H1 (cell line): Measurements from ENCODE around the gene WFIKKN1. TPM values are rescaled to one million over a fixed set of nuclear protein-coding genes. Genes with fewer than 3 reads are reported as not detected.

ENCODE experiments used
- CTCF ChIA-PET: fragments of 300-600 bp; sonication (Branson Sonifier 250); formaldehyde crosslinking; loops from one replicate; lab custom pipeline; 2021; ENCODE audit not compliant: partially characterized antibody; lab: Charles Lee
- POLR2A ChIA-PET: fragments of 300-600 bp; sonication (Branson Sonifier 250); formaldehyde crosslinking; loops from one replicate; lab custom pipeline; 2021; ENCODE audit warnings: inconsistent platforms; ENCODE audit not compliant: partially characterized antibody; lab: Charles Lee
- DNase-seq, 2 experiments: peaks; one replicate each; pipeline versions ENCODE4 v3.0.0 to v3.0.0-alpha.2; 2010 to 2022; ENCODE audit warnings: low spot score in 2 of 2, low read depth in 1 of 2, mixed read lengths in 1 of 2
- FAIRE-seq: peaks from 2 replicates; lab custom pipeline; 2011; peaks lifted over from hg19 to GRCh38; lab: Jason Lieb, UNC
- H2AFZ ChIP-seq: 2 replicates; pipeline ENCODE4 v1.8.1; 2012; ENCODE audit warnings: low read length, inconsistent platforms
- H2AK5ac ChIP-seq: 2 replicates; pipeline ENCODE4 v1.6.1; 2013; ENCODE audit warnings: low read depth, low read length
- H2BK120ac ChIP-seq: replicated peaks from 2 replicates; pipeline ENCODE3; 2013; ENCODE audit warnings: low read depth, low read length, inconsistent platforms
- H2BK12ac ChIP-seq: 2 replicates; pipeline ENCODE4 v1.6.1; 2013; ENCODE audit warnings: low read depth, low read length
- H2BK15ac ChIP-seq: 2 replicates; pipeline ENCODE4 v1.6.1; 2013; ENCODE audit warnings: low read length
- H2BK20ac ChIP-seq: 2 replicates; pipeline ENCODE4 v1.6.1; 2013; ENCODE audit warnings: low read length
- H2BK5ac ChIP-seq: 2 replicates; pipeline ENCODE4 v1.6.1; 2013; ENCODE audit warnings: low read depth, low read length
- H3K14ac ChIP-seq: 2 replicates; pipeline ENCODE4 v1.6.1; 2013; ENCODE audit warnings: inconsistent platforms; ENCODE audit not compliant: insufficient read length
- H3K18ac ChIP-seq: 2 replicates; pipeline ENCODE4 v1.6.1; 2013; ENCODE audit warnings: low read length; ENCODE audit errors: extremely low read depth
- H3K23ac ChIP-seq: 2 replicates; pipeline ENCODE4 v1.6.1; 2013; ENCODE audit warnings: inconsistent platforms; ENCODE audit not compliant: insufficient read length
- H3K23me2 ChIP-seq: 2 replicates; pipeline ENCODE4 v1.6.1; 2013; ENCODE audit warnings: low read depth, low read length
- H3K27ac ChIP-seq: 2 replicates; pipeline ENCODE4 v1.6.1; 2011; ENCODE audit warnings: low read depth, low read length, inconsistent platforms
- H3K27me3 ChIP-seq, 4 experiments: replicated peaks in 1 of 4; 1 replicate in 1 of 4; 2 replicates in 3 of 4; pipeline versions ENCODE4 v1.6.1 to v1.8.1; 2011 to 2013; ENCODE audit warnings: low read length in 3 of 4, mild to moderate bottlenecking in 3 of 4, inconsistent platforms in 2 of 4, mixed read lengths in 2 of 4, moderate library complexity in 1 of 4; ENCODE audit not compliant: control insufficient read depth in 3 of 4, insufficient read depth in 3 of 4; ENCODE audit errors: extremely low read depth in 1 of 4
- H3K36me3 ChIP-seq, 4 experiments: 2 replicates each; pipeline versions ENCODE4 v1.6.1 to v1.8.1; 2011 to 2013; ENCODE audit warnings: mild to moderate bottlenecking in 4 of 4, low read length in 3 of 4, moderate library complexity in 2 of 4, control low read depth in 1 of 4, inconsistent platforms in 1 of 4; ENCODE audit not compliant: insufficient read depth in 4 of 4, control insufficient read depth in 2 of 4
- H3K4ac ChIP-seq: replicated peaks from 2 replicates; pipeline ENCODE3; 2013; ENCODE audit warnings: low read length, low read depth, mixed read lengths, inconsistent platforms; ENCODE audit not compliant: insufficient read length
- H3K4me1 ChIP-seq, 4 experiments: replicated peaks in 1 of 4; 1 replicate in 1 of 4; 2 replicates in 3 of 4; pipeline versions ENCODE4 v1.6.1 to v1.8.1; 2011 to 2013; ENCODE audit warnings: low read length in 3 of 4, inconsistent platforms in 2 of 4, mixed read lengths in 1 of 4; ENCODE audit not compliant: insufficient read depth in 4 of 4, control insufficient read depth in 3 of 4
- H3K4me2 ChIP-seq, 2 experiments: 2 replicates each; pipeline versions ENCODE4 v1.6.1 to v1.8.1; 2011 to 2013; ENCODE audit warnings: low read depth in 2 of 2, low read length in 2 of 2, control low read depth in 1 of 2, inconsistent platforms in 1 of 2, mild to moderate bottlenecking in 1 of 2; ENCODE audit not compliant: insufficient read depth in 1 of 2
- H3K4me3 ChIP-seq, 4 experiments: fragments of 200-600, 300-600 bp in 1 of 4; sonication (generic), shearing (Covaris generic), sonication (Bioruptor Twin) in 1 of 4; 2 replicates each; pipeline versions ENCODE4 v1.5.1 to v1.8.1; 2011 to 2016; ENCODE audit warnings: low read length in 4 of 4, low read depth in 3 of 4, control low read depth in 2 of 4, inconsistent platforms in 2 of 4, mild to moderate bottlenecking in 2 of 4, mixed read lengths in 1 of 4, moderate library complexity in 1 of 4; ENCODE audit not compliant: insufficient read depth in 2 of 4; ENCODE audit errors: extremely low read depth in 1 of 4
- H3K56ac ChIP-seq: replicated peaks from 2 replicates; pipeline ENCODE3; 2013; ENCODE audit warnings: low read depth, mild to moderate bottlenecking, mixed read lengths, low read length, inconsistent platforms; ENCODE audit not compliant: insufficient read length
- H3K79me1 ChIP-seq: 2 replicates; pipeline ENCODE4 v1.6.1; 2013; ENCODE audit warnings: low read depth, low read length, control low read depth
- H3K79me2 ChIP-seq, 2 experiments: 2 replicates each; pipeline versions ENCODE4 v1.6.1 to v1.8.1; 2012 to 2013; ENCODE audit warnings: low read length in 2 of 2, mild to moderate bottlenecking in 2 of 2, inconsistent platforms in 1 of 2; ENCODE audit not compliant: insufficient read depth in 2 of 2, control insufficient read depth in 1 of 2
- H3K9ac ChIP-seq, 4 experiments: replicated peaks in 1 of 4; 1 replicate in 1 of 4; 2 replicates in 3 of 4; pipeline versions ENCODE4 v1.6.1 to v1.8.1; 2011 to 2013; ENCODE audit warnings: low read depth in 3 of 4, low read length in 3 of 4, control low read depth in 2 of 4, mild to moderate bottlenecking in 2 of 4, moderate library complexity in 2 of 4, inconsistent platforms in 1 of 4; ENCODE audit errors: extremely low read depth in 1 of 4
- H3K9me3 ChIP-seq, 2 experiments: 2 replicates each; pipeline versions ENCODE4 v1.6.1 to v1.8.1; 2012 to 2013; ENCODE audit warnings: mild to moderate bottlenecking in 2 of 2, moderate library complexity in 2 of 2, control low read depth in 1 of 2, inconsistent platforms in 1 of 2, low read depth in 1 of 2, low read length in 1 of 2, mixed read lengths in 1 of 2; ENCODE audit not compliant: insufficient read depth in 2 of 2
- H4K20me1 ChIP-seq, 2 experiments: replicated peaks in 1 of 2; 2 replicates each; pipeline versions ENCODE3 to v1.8.1; 2011 to 2013; ENCODE audit warnings: inconsistent platforms in 2 of 2, low read length in 2 of 2, mild to moderate bottlenecking in 1 of 2; ENCODE audit not compliant: insufficient read depth in 2 of 2, control insufficient read depth in 1 of 2
- H4K5ac ChIP-seq: 2 replicates; pipeline ENCODE4 v1.6.1; 2013; ENCODE audit warnings: low read length, low read depth, mixed read lengths, inconsistent platforms; ENCODE audit not compliant: insufficient read length
- H4K8ac ChIP-seq: 2 replicates; pipeline ENCODE4 v1.8.0; 2013; ENCODE audit warnings: mild to moderate bottlenecking, moderate library complexity, low read length, inconsistent platforms; ENCODE audit not compliant: insufficient read depth; ENCODE audit errors: extremely low read depth
- H4K91ac ChIP-seq: replicated peaks from 2 replicates; pipeline ENCODE3; 2013; ENCODE audit warnings: low read length, mixed read lengths, inconsistent platforms; ENCODE audit not compliant: insufficient read length
- ASH2L ChIP-seq: fragments of 200-600, 300-600 bp; sonication (generic); IDR thresholded peaks from one replicate; pipeline ENCODE4 v1.7.1; 2017; ENCODE audit warnings: low read length
- CBX5 ChIP-seq: fragments of 300-800, 300-1000 bp; sonication (generic); IDR thresholded peaks from 2 replicates; pipeline ENCODE4 v1.7.1; 2016; ENCODE audit warnings: antibody characterized with exemption, low read length, low read depth
- CHD1 ChIP-seq: IDR thresholded peaks from 2 replicates; pipeline ENCODE4 v1.6.1; 2012; ENCODE audit warnings: low read depth, low read length, improper control_type of control experiment
- CHD2 ChIP-seq: IDR thresholded peaks from 2 replicates; pipeline ENCODE4 v1.6.1; 2012; ENCODE audit warnings: low read length, improper control_type of control experiment
- CTBP2 ChIP-seq: IDR thresholded peaks from 2 replicates; pipeline ENCODE4 v1.7.0; 2011; ENCODE audit warnings: borderline replicate concordance, mild to moderate bottlenecking, moderate library complexity, mixed read lengths, low read length; ENCODE audit not compliant: insufficient read depth, insufficient read length
- HDAC2 ChIP-seq, 2 experiments: fragments of 300-600 bp in 1 of 2; sonication (generic) in 1 of 2; IDR thresholded peaks; 2 replicates each; pipeline ENCODE4 v1.6.1; 2011 to 2012; ENCODE audit warnings: low read depth in 2 of 2, low read length in 2 of 2, mild to moderate bottlenecking in 2 of 2, moderate library complexity in 2 of 2, borderline replicate concordance in 1 of 2, inconsistent platforms in 1 of 2
- NRF1 ChIP-seq: IDR thresholded peaks from 2 replicates; pipeline ENCODE4 v1.6.1; 2011; ENCODE audit warnings: mild to moderate bottlenecking, low read depth, low read length, improper control_type of control experiment
- SIN3A ChIP-seq, 2 experiments: IDR thresholded peaks in 1 of 2; conservative IDR thresholded peaks in 1 of 2; 2 replicates each; pipeline ENCODE4 v1.6.1; 2011 to 2012; ENCODE audit warnings: low read length in 2 of 2, improper control_type of control experiment in 1 of 2, low read depth in 1 of 2, mild to moderate bottlenecking in 1 of 2
- SP4 ChIP-seq: IDR thresholded peaks from 2 replicates; pipeline ENCODE4 v1.6.1; 2012; ENCODE audit warnings: low read length, inconsistent platforms
- SRF ChIP-seq: IDR thresholded peaks from 2 replicates; pipeline ENCODE4 v1.6.1; 2011; ENCODE audit warnings: mild to moderate bottlenecking, low read depth, low read length, moderate library complexity
- TBP ChIP-seq: IDR thresholded peaks from 2 replicates; pipeline ENCODE4 v1.6.1; 2011; ENCODE audit warnings: low read depth, low read length, improper control_type of control experiment
- WGBS, 2 experiments: shearing (Covaris generic) in 1 of 2; methylation state at CpG; one replicate each; pipeline versions ENCODE4 v1.1.6 to v1.1.7; 2013 to 2015; ENCODE audit warnings: low lambda C conversion rate in 2 of 2, mixed read lengths in 2 of 2, inconsistent platforms in 1 of 2, low coverage in 1 of 2, missing lambda C conversion rate in 1 of 2; ENCODE audit not compliant: insufficient replicate concordance in 2 of 2, insufficient coverage in 1 of 2, insufficient read length in 1 of 2; ENCODE audit errors: extremely low coverage in 1 of 2, missing lambda C conversion rate in 1 of 2; 5-methylcytosine and 5-hydroxymethylcytosine counted together
- polyA plus RNA-seq, 7 experiments: library from polyadenylated mRNA; depleted of rRNA in 3 of 7; stranded (reverse) in 5 of 7; unstranded in 2 of 7; fragments of >200 nt in 5 of 7; fragments of 200-250 nt in 2 of 7; gene quantifications; 1 replicate in 5 of 7; 2 replicates in 1 of 7; 4 replicates in 1 of 7; pipeline versions ENCODE4 v1.2.1 to v1.2.3, GENCODE V29; 2011 to 2013; ENCODE audit warnings: missing spikeins in 2 of 7, mixed read lengths in 2 of 7
- total RNA-seq: library from RNA; stranded (reverse); fragmentation: NEBNext Ultra II Directional; extraction: Animal tissue kit (Norgen Biotek cat#: 25700); gene quantifications from 2 replicates; pipeline ENCODE4 v1.2.1, GENCODE V29; 2021

WFIKKN1 gene
- total and polyA plus RNA-seq, 2 of the 8 experiments (the other 6 are each of a cell fraction or from before 2014, with no cell fraction given): 11.4 to 15.8 TPM

DNA sequence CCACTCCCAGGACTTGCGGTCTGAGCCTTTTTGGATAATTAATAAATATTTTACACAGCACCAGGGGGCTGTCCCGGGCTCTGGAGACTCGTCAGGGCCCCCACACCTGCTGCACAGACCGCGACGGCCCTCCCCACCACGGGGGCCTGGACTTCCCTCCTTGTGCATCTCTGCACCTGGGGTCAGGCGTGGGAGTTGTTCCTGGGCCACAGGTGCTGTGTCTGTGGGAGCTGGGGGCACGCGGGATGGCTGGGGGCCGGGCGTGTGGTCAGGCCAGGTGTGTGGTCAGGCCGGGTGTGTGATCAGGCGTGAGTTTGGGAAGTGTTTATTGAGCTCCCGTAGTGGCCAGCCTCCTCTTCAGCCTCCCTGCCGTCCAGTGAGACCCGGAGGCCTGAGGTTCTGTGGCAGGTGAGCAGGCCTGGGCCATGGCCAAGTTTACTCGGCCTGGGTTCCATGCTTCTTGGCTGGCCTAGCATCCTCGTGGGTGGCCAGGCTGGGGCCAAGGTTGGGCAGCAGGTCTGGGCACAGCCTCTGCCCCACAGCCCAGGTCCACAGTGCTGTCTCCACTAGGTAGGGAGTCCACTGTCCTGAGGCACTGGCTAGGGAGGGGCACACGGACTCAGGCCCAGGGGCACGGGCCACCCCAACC lies 47.5 kb downstream of the WFIKKN1 start:
- Histone ChIP-seq H2AFZ (no peak overlapping the region), H3K18ac (no peak overlapping the region), H3K23me2 (peaks cover 15% of the 10 kb centered on the region), H2AK5ac (0 out of 2 replicates have a peak overlapping the region, but pooled peaks have one; percentile 7), H3K9ac (no peak overlapping the region), H2BK12ac (peak overlapping the region; percentile 75; the same call in 1 of the 2 replicates), H4K8ac (peak overlapping the region; percentile 65), H3K9me3 (no peaks in the 10 kb centered on the region), H3K14ac (no peak overlapping the region), H3K79me1 (peaks cover 6% of the 10 kb centered on the region; the same call in 1 of the 2 replicates), H4K5ac (no peak overlapping the region), H3K4me3 (no peak overlapping the region), H3K56ac (no peak overlapping the region), H2BK5ac (peak overlapping the region; percentile 63; the same call in 1 of the 2 replicates), H4K20me1 (peaks cover 4 to 29% of the 10 kb centered on the region in 2 experiments), H3K4me2 (no peak overlapping the region), H3K27me3 (peaks cover 0 to 2% (median 0%) of the 10 kb centered on the region in 4 experiments; a peak in 2 of 7 replicates), H2BK20ac (no peak overlapping the region), H3K27ac (no peak overlapping the region; the same call in 1 of the 2 replicates), H2BK120ac (no peak overlapping the region), H3K79me2 (peaks cover 0 to 12% of the 10 kb centered on the region in 2 experiments; a peak in 1 of 4 replicates), H3K4me1 (peaks cover 0 to 41% (median 32%) of the 10 kb centered on the region in 4 experiments; a peak in 6 of 7 replicates), H4K91ac (peak overlapping the region; percentile 44), H3K4ac (no peak overlapping the region), H2BK15ac (peak overlapping the region; percentile 99; the same call in 1 of the 2 replicates), H3K36me3 (peaks cover 7 to 18% (median 13%) of the 10 kb centered on the region in 4 experiments), H3K23ac (no peak overlapping the region)
- ChIA-PET POLR2A (interaction anchor here (1.0 to 13.3 kb wide), 13 partner anchors 11 to 1282 kb away, joined by 3 to 214 read pairs (median 4); partner anchors contain the start of genes ANTKMT, CHTF18, RHOT2 and RPUSD1), CTCF (interaction anchor here (0.7 to 2.3 kb wide), 12 partner anchors 10 to 123 kb away, joined by 3 to 11 read pairs (median 4); partner anchors contain the start of genes RHOT2 and WDR24)
- FAIRE-seq (no peak), DNase-seq (no peak)
- 92% methylated on average over 21 of the region's 21 CpGs; no CpG with 5 or more reads in 1 of the 2 experiments for WGBS, 2 experiments
- TF ChIP-seq NRF1 (no peak), SIN3A (conservative IDR thresholded peaks at IDR 0.05 in 1 of 2, IDR thresholded peaks at IDR 0.05 in 1 of 2; ENCODE audit: low read depth in 1 of 2, low read length in 2 of 2) (no peak), CHD1 (no peak), ASH2L (no peak), SRF (no peak), SP4 (no peak), TBP (no peak), CTBP2 (no peak), CBX5 (no peak), HDAC2 (IDR thresholded peaks at IDR 0.05; ENCODE audit: borderline replicate concordance in 1 of 2, low read depth in 2 of 2, low read length in 2 of 2) (no peak), CHD2 (no peak)
